HG02973 (cell line): ENCODE data around the gene ERN1.
"Not testable (repeated sequence)": the region's sequence is repeated elsewhere in the genome, so short reads cannot be mapped to it uniquely, and the experiment has no call there.

Experiments used
- ATAC-seq: cut with Tn5 transposase; IDR thresholded peaks from one replicate; pipeline ENCODE4 v1.9.1; 2021; ENCODE audit warnings: moderate library complexity; ENCODE audit not compliant: unreplicated experiment

ERN1 gene

GRCh38 chr17:64129765-64130558 is at the start of gene ERN1:
Gene ERN1, minus strand, starts transcription at chr17:64130144. Its CDS starts 115 bp downstream, at chr17:64130029.
- ATAC-seq, result peak; percentile 72

GRCh38 chr17:64179024-64179423 is 49.1 kb upstream of the ERN1 start:
- ATAC-seq, result not testable (repeated sequence)

- no peak for ATAC-seq
Observed at GRCh38 chr17:64178011-64178825, 48.3 kb upstream of the ERN1 start.

GRCh38 chr17:64177311-64178010 is 47.5 kb upstream of the ERN1 start:
- ATAC-seq, result no peak

- ATAC-seq, result no peak
Observed at GRCh38 chr17:64176556-64176955, 46.6 kb upstream of the ERN1 start.

- ATAC-seq, result no peak
Observed at GRCh38 chr17:64174686-64175456, 44.9 kb upstream of the ERN1 start.

GRCh38 chr17:64173646-64174045 is 43.7 kb upstream of the ERN1 start:
- ATAC-seq, result no peak

- no peak for ATAC-seq
Observed at GRCh38 chr17:64172510-64172909, 42.6 kb upstream of the ERN1 start.

GRCh38 chr17:64171041-64171440 is 41.1 kb upstream of the ERN1 start:
- no peak for ATAC-seq

- no peak for ATAC-seq
Observed at GRCh38 chr17:64170286-64170685, 40.3 kb upstream of the ERN1 start.

GRCh38 chr17:64167666-64168065 is 37.7 kb upstream of the ERN1 start:
- ATAC-seq, result not testable (repeated sequence)

GRCh38 chr17:64166876-64167275 is 36.9 kb upstream of the ERN1 start:
- no peak for ATAC-seq

GRCh38 chr17:64165347-64165746 is 35.4 kb upstream of the ERN1 start:
- ATAC-seq, result no peak

- ATAC-seq, result no peak
Observed at GRCh38 chr17:64164596-64165285, 34.8 kb upstream of the ERN1 start.

GRCh38 chr17:64163468-64163867 is 33.5 kb upstream of the ERN1 start:
- ATAC-seq, result no peak

- no peak for ATAC-seq
Observed at GRCh38 chr17:64162554-64162953, 32.6 kb upstream of the ERN1 start.

GRCh38 chr17:64161380-64162176 is 31.6 kb upstream of the ERN1 start:
- no peak for ATAC-seq

- ATAC-seq, result no peak
Observed at GRCh38 chr17:64160378-64160777, 30.4 kb upstream of the ERN1 start.

- no peak for ATAC-seq
Observed at GRCh38 chr17:64158831-64159590, 29.1 kb upstream of the ERN1 start.
